HCT116 (cell line): ENCODE measurements around the gene OSGIN1. TPM values are rescaled to one million over a fixed set of nuclear protein-coding genes. Genes with fewer than 3 reads are reported as not detected.

Source experiments
- ATAC-seq: fragments of 200-7000 bp; cut with Tn5 transposase; 2 replicates; pipeline ENCODE4 v1.9.1; 2020; ENCODE audit warnings: mild to moderate bottlenecking, moderate library complexity
- BruUV-seq: library from RNA; stranded (reverse); fragments of 400-500 nt; replicated peaks from 2 replicates; lab custom pipeline; 2021; lab: Mats Ljungman, UMichigan
- CTCF ChIA-PET: fragments of 300-600 bp; sonication (Branson Sonifier 250); formaldehyde crosslinking; loops from one replicate; lab custom pipeline; 2021; ENCODE audit warnings: antibody characterized with exemption; lab: Charles Lee
- POLR2A ChIA-PET: fragments of 300-600, 350-600 bp; sonication (Branson Sonifier 250); formaldehyde crosslinking; loops from one replicate; lab custom pipeline; 2021; ENCODE audit warnings: antibody characterized with exemption; lab: Charles Lee
- RAD21 ChIA-PET, 2 experiments: fragments of 300-600 bp; sonication (Branson Sonifier 250); formaldehyde crosslinking; loops; one replicate each; lab custom pipeline; 2023; ENCODE audit warnings: low total read pairs in 2 of 2; ENCODE audit not compliant: uncharacterized antibody in 2 of 2, unreplicated experiment in 2 of 2, low non-redundant PET in 1 of 2; lab: Charles Lee
- DNase-seq: peaks from one replicate; pipeline ENCODE4 v3.0.0-alpha.2; 2010; ENCODE audit warnings: low read depth, low spot score
- H2AFZ ChIP-seq: fragments of 200-600 bp; shearing (Covaris generic), sonication (generic); 2 replicates; pipeline ENCODE4 v1.6.1; 2017; ENCODE audit warnings: low read depth, mixed run types, mixed read lengths, antibody characterized with exemption, low read length; ENCODE audit not compliant: poor library complexity, severe bottlenecking
- H3K27ac ChIP-seq: 2 replicates; pipeline ENCODE4 v1.5.1; 2012; ENCODE audit warnings: low read depth, low read length
- H3K27me3 ChIP-seq: fragments of 200-600 bp; sonication (generic); 2 replicates; pipeline ENCODE4 v1.6.1; 2016; ENCODE audit warnings: mixed run types, low read length, mixed read lengths; ENCODE audit not compliant: insufficient read depth
- H3K36me3 ChIP-seq, 2 experiments: fragments of 200-500 bp in 1 of 2; fragments of 200-600 bp in 1 of 2; sonication (Bioruptor generic) in 1 of 2; sonication (generic) in 1 of 2; 2 replicates each; pipeline versions ENCODE4 v1.5.1 to v1.6.1; 2014 to 2016; ENCODE audit warnings: low read length in 2 of 2, inconsistent platforms in 1 of 2, mixed read lengths in 1 of 2, mixed run types in 1 of 2; ENCODE audit not compliant: insufficient read depth in 2 of 2, control insufficient read depth in 1 of 2
- H3K4me1 ChIP-seq, 2 experiments: fragments of 200-600 bp in 1 of 2; sonication (generic) in 1 of 2; 2 replicates each; pipeline versions ENCODE4 v1.5.1 to v1.6.1; 2012 to 2017; ENCODE audit warnings: low read length in 2 of 2, inconsistent platforms in 1 of 2, mild to moderate bottlenecking in 1 of 2, mixed read lengths in 1 of 2, mixed run types in 1 of 2, moderate library complexity in 1 of 2; ENCODE audit not compliant: insufficient read depth in 2 of 2, control insufficient read depth in 1 of 2
- H3K4me2 ChIP-seq: fragments of 200-600 bp; sonication (generic); 2 replicates; pipeline ENCODE4 v1.6.1; 2017; ENCODE audit warnings: mixed run types, low read length, mixed read lengths
- H3K4me3 ChIP-seq, 2 experiments: fragments of 200-600 bp in 1 of 2; sonication (generic) in 1 of 2; replicated peaks in 1 of 2; 2 replicates each; pipeline ENCODE4 v1.5.1; 2011 to 2016; ENCODE audit warnings: low read length in 2 of 2, control low read depth in 1 of 2, low read depth in 1 of 2, mild to moderate bottlenecking in 1 of 2, mixed read lengths in 1 of 2, mixed run types in 1 of 2
- H3K79me2 ChIP-seq: fragments of 200-600 bp; sonication (generic); 2 replicates; pipeline ENCODE4 v1.6.1; 2017; ENCODE audit warnings: mild to moderate bottlenecking, mixed run types, low read length, moderate library complexity, mixed read lengths; ENCODE audit not compliant: insufficient read depth
- H3K9ac ChIP-seq: fragments of 200-600 bp; sonication (generic); 2 replicates; pipeline ENCODE4 v1.6.1; 2016; ENCODE audit warnings: low read length, mixed read lengths
- H3K9me2 ChIP-seq: fragments of 200-600 bp; sonication (generic), shearing (Covaris generic); 2 replicates; pipeline ENCODE4 v1.6.1; 2017; ENCODE audit warnings: mixed run types, mild to moderate bottlenecking, moderate library complexity; ENCODE audit not compliant: insufficient read depth
- H3K9me3 ChIP-seq, 2 experiments: fragments of 200-500 bp in 1 of 2; fragments of 200-600 bp in 1 of 2; sonication (Bioruptor generic) in 1 of 2; sonication (generic) in 1 of 2; 2 replicates each; pipeline ENCODE4 v1.6.1; 2014 to 2017; ENCODE audit warnings: low read length in 2 of 2, mixed read lengths in 2 of 2, inconsistent platforms in 1 of 2, low read depth in 1 of 2, mild to moderate bottlenecking in 1 of 2, mixed run types in 1 of 2, moderate library complexity in 1 of 2; ENCODE audit not compliant: control insufficient read depth in 1 of 2, insufficient read depth in 1 of 2
- H4K20me1 ChIP-seq: fragments of 200-600 bp; sonication (generic), shearing (Covaris generic); 2 replicates; pipeline ENCODE4 v1.6.1; 2017; ENCODE audit warnings: mixed run types, mild to moderate bottlenecking, moderate library complexity; ENCODE audit not compliant: insufficient read depth
- CBX3 ChIP-seq: IDR thresholded peaks from 2 replicates; pipeline ENCODE4 v1.6.1; 2012; ENCODE audit warnings: low read depth
- CEBPB ChIP-seq: IDR thresholded peaks from 2 replicates; pipeline ENCODE4 v1.6.1; 2012; ENCODE audit warnings: low read depth
- EGR1 ChIP-seq: IDR thresholded peaks from 2 replicates; pipeline ENCODE4 v1.6.1; 2012; ENCODE audit warnings: low read depth
- ELF1 ChIP-seq: IDR thresholded peaks from 2 replicates; pipeline ENCODE4 v1.6.1; 2012; ENCODE audit warnings: low read depth, borderline replicate concordance
- EZH2 ChIP-seq: fragments of 200-600 bp; sonication (generic); IDR thresholded peaks from 2 replicates; pipeline ENCODE4 v1.6.1; 2017; ENCODE audit warnings: antibody characterized with exemption, mixed run types
- EZH2phosphoT487 ChIP-seq: fragments of 200-600 bp; IDR thresholded peaks from 2 replicates; pipeline ENCODE4 v1.6.1; 2018; ENCODE audit warnings: antibody characterized with exemption, borderline replicate concordance
- FOSL1 ChIP-seq: IDR thresholded peaks from 2 replicates; pipeline ENCODE4 v1.6.1; 2012; ENCODE audit warnings: low read depth
- JUND ChIP-seq: IDR thresholded peaks from 2 replicates; pipeline ENCODE4 v1.6.1; 2012
- POLR2A ChIP-seq: IDR thresholded peaks from 2 replicates; pipeline ENCODE4 v1.7.0; 2011; ENCODE audit warnings: borderline replicate concordance; ENCODE audit not compliant: insufficient read depth, insufficient read length; ENCODE audit errors: extremely low read depth
- POLR2AphosphoS5 ChIP-seq: IDR thresholded peaks from 2 replicates; pipeline ENCODE4 v1.6.1; 2011; ENCODE audit warnings: mild to moderate bottlenecking, low read depth, low read length, moderate library complexity
- RAD21 ChIP-seq: IDR thresholded peaks from 2 replicates; pipeline ENCODE4 v1.6.1; 2012; ENCODE audit warnings: low read depth, mild to moderate bottlenecking
- SIN3A ChIP-seq: IDR thresholded peaks from 2 replicates; pipeline ENCODE4 v1.6.1; 2012; ENCODE audit warnings: low read depth
- TCF7L2 ChIP-seq: IDR thresholded peaks from 2 replicates; pipeline ENCODE4 v1.7.0; 2011; ENCODE audit warnings: borderline replicate concordance, inconsistent platforms; ENCODE audit not compliant: insufficient read depth, insufficient read length; ENCODE audit errors: extremely low read depth
- YY1 ChIP-seq: IDR thresholded peaks from 2 replicates; pipeline ENCODE4 v1.6.1; 2011; ENCODE audit warnings: low read length, low read depth, moderate library complexity, mild to moderate bottlenecking; ENCODE audit not compliant: insufficient replicate concordance; ENCODE audit errors: extremely low read depth
- ZFX ChIP-seq: fragments of 450-650 bp; IDR thresholded peaks from 2 replicates; pipeline ENCODE4 v1.6.1; 2017
- ZNF274 ChIP-seq: fragments of 200-500 bp; sonication (Bioruptor generic); IDR thresholded peaks from 2 replicates; pipeline ENCODE4 v1.6.1; 2014; ENCODE audit warnings: mild to moderate bottlenecking, low read depth, low read length, inconsistent platforms
- intact Hi-C: fragments of 100-400 bp; cut with micrococcal nuclease; formaldehyde crosslinking; loops from 2 replicates; pipeline ENCODE4 v1.10.0; 2022
- total RNA-seq: library from RNA; stranded (reverse); gene quantifications from one replicate; pipeline ENCODE4 v1.2.1, GENCODE V29; 2021; ENCODE audit not compliant: unreplicated experiment
- TF ChIP-seq, protein P1 (sequence below): IDR thresholded peaks from 2 replicates; pipeline ENCODE4 v1.6.1; 2012; ENCODE audit warnings: low read depth
- TF ChIP-seq, protein P2 (sequence below): IDR thresholded peaks from 2 replicates; pipeline ENCODE4 v1.6.1; 2012
- TF ChIP-seq, protein P3 (sequence below), 3 experiments: fragments of 200-600 bp in 1 of 3; sonication (generic) in 1 of 3; IDR thresholded peaks in 2 of 3; conservative IDR thresholded peaks in 1 of 3; 2 replicates each; pipeline ENCODE4 v1.5.1; 2012 to 2017; ENCODE audit warnings: low read depth in 2 of 3, low read length in 2 of 3, antibody characterized with exemption in 1 of 3, borderline replicate concordance in 1 of 3, control low read depth in 1 of 3, mild to moderate bottlenecking in 1 of 3, mixed read lengths in 1 of 3, mixed run types in 1 of 3, moderate library complexity in 1 of 3; ENCODE audit not compliant: insufficient read depth in 1 of 3
- TF ChIP-seq, protein P4 (sequence below): IDR thresholded peaks from 2 replicates; pipeline ENCODE4 v1.6.1; 2012

Gene OSGIN1
- total RNA-seq, 1 experiment from 2014 or later, result 19.8 TPM

GRCh38 chr16:83917152-83918120, 35.6 kb upstream of the OSGIN1 start:
- Histone ChIP-seq H3K27ac (no peak overlapping the region), H3K79me2 (no peaks in the 10 kb centered on the region), H2AFZ (no peak overlapping the region), H3K36me3 (0 out of 4 replicates have a peak, but pooled peaks cover 4 to 8% of the 10 kb centered on the region in 2 experiments), H3K9me3 (no peaks in the 10 kb centered on the region), H3K4me2 (no peak overlapping the region), H3K4me1 (peaks cover 0 to 10% of the 10 kb centered on the region in 2 experiments; a peak in 1 of 4 replicates), H3K9ac (no peak overlapping the region), H3K9me2 (no peaks in the 10 kb centered on the region), H3K4me3 (no peak overlapping the region), H3K27me3 (no peaks in the 10 kb centered on the region), H4K20me1 (no peaks in the 10 kb centered on the region)
- ChIA-PET RAD21 (no interaction called here), CTCF (no interaction called here), POLR2A (no interaction called here)
- intact Hi-C loops, result no loop called here
- no peak for ATAC-seq
- no peak for DNase-seq
- TF ChIP-seq CEBPB, result no peak
- TF ChIP-seq POLR2AphosphoS5, result no peak
- no peak for TF ChIP-seq TCF7L2
- no peak for TF ChIP-seq EZH2
- no peak for TF ChIP-seq SIN3A
- no peak for TF ChIP-seq CBX3
- TF ChIP-seq, protein P1, sequence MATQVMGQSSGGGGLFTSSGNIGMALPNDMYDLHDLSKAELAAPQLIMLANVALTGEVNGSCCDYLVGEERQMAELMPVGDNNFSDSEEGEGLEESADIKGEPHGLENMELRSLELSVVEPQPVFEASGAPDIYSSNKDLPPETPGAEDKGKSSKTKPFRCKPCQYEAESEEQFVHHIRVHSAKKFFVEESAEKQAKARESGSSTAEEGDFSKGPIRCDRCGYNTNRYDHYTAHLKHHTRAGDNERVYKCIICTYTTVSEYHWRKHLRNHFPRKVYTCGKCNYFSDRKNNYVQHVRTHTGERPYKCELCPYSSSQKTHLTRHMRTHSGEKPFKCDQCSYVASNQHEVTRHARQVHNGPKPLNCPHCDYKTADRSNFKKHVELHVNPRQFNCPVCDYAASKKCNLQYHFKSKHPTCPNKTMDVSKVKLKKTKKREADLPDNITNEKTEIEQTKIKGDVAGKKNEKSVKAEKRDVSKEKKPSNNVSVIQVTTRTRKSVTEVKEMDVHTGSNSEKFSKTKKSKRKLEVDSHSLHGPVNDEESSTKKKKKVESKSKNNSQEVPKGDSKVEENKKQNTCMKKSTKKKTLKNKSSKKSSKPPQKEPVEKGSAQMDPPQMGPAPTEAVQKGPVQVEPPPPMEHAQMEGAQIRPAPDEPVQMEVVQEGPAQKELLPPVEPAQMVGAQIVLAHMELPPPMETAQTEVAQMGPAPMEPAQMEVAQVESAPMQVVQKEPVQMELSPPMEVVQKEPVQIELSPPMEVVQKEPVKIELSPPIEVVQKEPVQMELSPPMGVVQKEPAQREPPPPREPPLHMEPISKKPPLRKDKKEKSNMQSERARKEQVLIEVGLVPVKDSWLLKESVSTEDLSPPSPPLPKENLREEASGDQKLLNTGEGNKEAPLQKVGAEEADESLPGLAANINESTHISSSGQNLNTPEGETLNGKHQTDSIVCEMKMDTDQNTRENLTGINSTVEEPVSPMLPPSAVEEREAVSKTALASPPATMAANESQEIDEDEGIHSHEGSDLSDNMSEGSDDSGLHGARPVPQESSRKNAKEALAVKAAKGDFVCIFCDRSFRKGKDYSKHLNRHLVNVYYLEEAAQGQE, result no peak
- no peak for TF ChIP-seq ELF1
- no peak for TF ChIP-seq FOSL1
- TF ChIP-seq, protein P2, sequence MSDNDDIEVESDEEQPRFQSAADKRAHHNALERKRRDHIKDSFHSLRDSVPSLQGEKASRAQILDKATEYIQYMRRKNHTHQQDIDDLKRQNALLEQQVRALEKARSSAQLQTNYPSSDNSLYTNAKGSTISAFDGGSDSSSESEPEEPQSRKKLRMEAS, result no peak
- TF ChIP-seq EGR1, result no peak
- no peak for TF ChIP-seq ZNF274
- TF ChIP-seq JUND, result no peak
- TF ChIP-seq EZH2phosphoT487, result no peak
- TF ChIP-seq ZFX, result no peak
- TF ChIP-seq YY1, result no peak
- no peak for TF ChIP-seq POLR2A
- TF ChIP-seq, protein P3, sequence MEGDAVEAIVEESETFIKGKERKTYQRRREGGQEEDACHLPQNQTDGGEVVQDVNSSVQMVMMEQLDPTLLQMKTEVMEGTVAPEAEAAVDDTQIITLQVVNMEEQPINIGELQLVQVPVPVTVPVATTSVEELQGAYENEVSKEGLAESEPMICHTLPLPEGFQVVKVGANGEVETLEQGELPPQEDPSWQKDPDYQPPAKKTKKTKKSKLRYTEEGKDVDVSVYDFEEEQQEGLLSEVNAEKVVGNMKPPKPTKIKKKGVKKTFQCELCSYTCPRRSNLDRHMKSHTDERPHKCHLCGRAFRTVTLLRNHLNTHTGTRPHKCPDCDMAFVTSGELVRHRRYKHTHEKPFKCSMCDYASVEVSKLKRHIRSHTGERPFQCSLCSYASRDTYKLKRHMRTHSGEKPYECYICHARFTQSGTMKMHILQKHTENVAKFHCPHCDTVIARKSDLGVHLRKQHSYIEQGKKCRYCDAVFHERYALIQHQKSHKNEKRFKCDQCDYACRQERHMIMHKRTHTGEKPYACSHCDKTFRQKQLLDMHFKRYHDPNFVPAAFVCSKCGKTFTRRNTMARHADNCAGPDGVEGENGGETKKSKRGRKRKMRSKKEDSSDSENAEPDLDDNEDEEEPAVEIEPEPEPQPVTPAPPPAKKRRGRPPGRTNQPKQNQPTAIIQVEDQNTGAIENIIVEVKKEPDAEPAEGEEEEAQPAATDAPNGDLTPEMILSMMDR (IDR thresholded peaks at IDR 0.05 in 2 of 3, conservative IDR thresholded peaks at IDR 0.05 in 1 of 3; ENCODE audit: borderline replicate concordance in 1 of 3, insufficient read depth in 1 of 3, low read depth in 2 of 3, low read length in 2 of 3), result no peak
- TF ChIP-seq, protein P4, sequence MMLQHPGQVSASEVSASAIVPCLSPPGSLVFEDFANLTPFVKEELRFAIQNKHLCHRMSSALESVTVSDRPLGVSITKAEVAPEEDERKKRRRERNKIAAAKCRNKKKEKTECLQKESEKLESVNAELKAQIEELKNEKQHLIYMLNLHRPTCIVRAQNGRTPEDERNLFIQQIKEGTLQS, result no peak
- TF ChIP-seq RAD21, result no peak
- no TSS peak for BruUV-seq
